MCF 10A (cell line): ENCODE results near the gene MIEF1. TPM values are rescaled to one million over a fixed set of nuclear protein-coding genes. Genes with fewer than 3 reads are reported as not detected.

ENCODE experiments used
- BruUV-seq: library from RNA; stranded (reverse); fragments of 400-500 nt; replicated peaks from 2 replicates; lab custom pipeline; 2021; lab: Mats Ljungman, UMichigan
- CTCF ChIA-PET: fragments of 300-600 bp; sonication (Branson Sonifier 250); formaldehyde crosslinking; extraction: SDS; loops from one replicate; lab custom pipeline; 2021; ENCODE audit warnings: antibody characterized with exemption, inconsistent platforms; lab: Yijun Ruan, JAX
- POLR2A ChIA-PET: fragments of 300-600, 350-650 bp; sonication (Branson Sonifier 250); formaldehyde crosslinking; extraction: SDS; loops from one replicate; lab custom pipeline; 2020; ENCODE audit warnings: antibody characterized with exemption, inconsistent platforms; lab: Yijun Ruan, JAX
- DNase-seq: peaks from one replicate; pipeline ENCODE4 v3.0.0-alpha.2; 2018; ENCODE audit not compliant: unreplicated experiment
- H3K27ac Mint-ChIP-seq: one replicate; pipeline ENCODE4 v1.8.0; 2022; ENCODE audit warnings: mild to moderate bottlenecking, low read depth, mixed read lengths; ENCODE audit not compliant: unreplicated experiment
- H3K27me3 Mint-ChIP-seq: one replicate; pipeline ENCODE4 v1.8.0; 2022; ENCODE audit warnings: mixed read lengths; ENCODE audit not compliant: insufficient read depth, unreplicated experiment
- H3K36me3 Mint-ChIP-seq: one replicate; pipeline ENCODE4 v1.8.0; 2022; ENCODE audit warnings: mild to moderate bottlenecking, moderate library complexity, mixed read lengths; ENCODE audit not compliant: insufficient read depth, unreplicated experiment
- H3K4me1 Mint-ChIP-seq: one replicate; pipeline ENCODE4 v1.8.0; 2022; ENCODE audit warnings: mixed read lengths; ENCODE audit not compliant: insufficient read depth, unreplicated experiment
- H3K4me3 Mint-ChIP-seq: one replicate; pipeline ENCODE4 v1.8.0; 2022; ENCODE audit warnings: mild to moderate bottlenecking, moderate library complexity, mixed read lengths; ENCODE audit not compliant: unreplicated experiment
- H3K9me3 Mint-ChIP-seq: one replicate; pipeline ENCODE4 v1.8.0; 2022; ENCODE audit warnings: mixed read lengths; ENCODE audit not compliant: unreplicated experiment
- CTCF ChIP-seq: fragments of 200-600 bp; IDR thresholded peaks from one replicate; pipeline ENCODE4 v1.8.0; 2022; ENCODE audit warnings: antibody characterized with exemption, mild to moderate bottlenecking; ENCODE audit not compliant: unreplicated experiment
- intact Hi-C: fragments of 100-400 bp; cut with micrococcal nuclease; formaldehyde crosslinking; loops from 2 replicates; pipeline ENCODE4 v1.14.1; 2022
- total RNA-seq: library from RNA; stranded (reverse); gene quantifications from 2 replicates; pipeline ENCODE4 v1.2.3, GENCODE V29; 2022

The MIEF1 gene
- total RNA-seq, 1 experiment from 2014 or later: 40.2 TPM

- no peak for DNase-seq
- H3K4me1 Mint-ChIP-seq: no peaks in the 10 kb centered on the region
- H3K9me3 Mint-ChIP-seq: no peaks in the 10 kb centered on the region
- no TSS peak for BruUV-seq
- H3K27me3 Mint-ChIP-seq: peaks cover 33% of the 10 kb centered on the region
- peak; percentile 39 for TF ChIP-seq CTCF
- ChIA-PET POLR2A (interaction anchor here (0.5 kb wide), 1 partner anchor 75 kb away, joined by 3 read pairs; no protein-coding TSS in a partner anchor), CTCF (interaction anchor here (0.7 to 1.0 kb wide), 4 partner anchors 46 to 770 kb away, joined by 3 read pairs; no protein-coding TSS in a partner anchor)
- no peak overlapping the region for H3K4me3 Mint-ChIP-seq
- no peaks in the 10 kb centered on the region for H3K36me3 Mint-ChIP-seq
- intact Hi-C loops: no loop called here
- H3K27ac Mint-ChIP-seq: no peak overlapping the region
These were observed 57.5 kb downstream of the MIEF1 start for GRCh38 chr22:39559456-39560105.

GRCh38 chr22:39560127-39560526 is 58.0 kb downstream of the MIEF1 start:
- Mint-ChIP-seq H3K4me3 (no peak overlapping the region), H3K9me3 (peaks cover 1% of the 10 kb centered on the region), H3K27me3 (peaks cover 33% of the 10 kb centered on the region), H3K4me1 (no peaks in the 10 kb centered on the region), H3K36me3 (no peaks in the 10 kb centered on the region), H3K27ac (no peak overlapping the region)
- BruUV-seq: no TSS peak
- intact Hi-C loops: no loop called here
- DNase-seq: no peak
- ChIA-PET CTCF (interaction anchor here (0.7 to 1.6 kb wide), 4 partner anchors 465 to 769 kb away, joined by 3 read pairs; no protein-coding TSS in a partner anchor), POLR2A (no interaction called here)
- no peak for TF ChIP-seq CTCF

GRCh38 chr22:39562839-39563489 is 60.9 kb downstream of the MIEF1 start:
- Mint-ChIP-seq H3K36me3 (no peaks in the 10 kb centered on the region), H3K27me3 (peaks cover 10% of the 10 kb centered on the region), H3K27ac (no peak overlapping the region), H3K4me1 (no peaks in the 10 kb centered on the region), H3K4me3 (no peak overlapping the region), H3K9me3 (peaks cover 10% of the 10 kb centered on the region)
- ChIA-PET CTCF (no interaction called here), POLR2A (no interaction called here)
- DNase-seq: no peak
- TF ChIP-seq CTCF: no peak
- no TSS peak for BruUV-seq
- intact Hi-C loops: no loop called here

GRCh38 chr22:39563571-39564428 is 61.7 kb downstream of the MIEF1 start:
- ChIA-PET POLR2A (no interaction called here), CTCF (no interaction called here)
- Mint-ChIP-seq H3K27me3 (peaks cover 10% of the 10 kb centered on the region), H3K4me3 (no peak overlapping the region), H3K36me3 (no peaks in the 10 kb centered on the region), H3K9me3 (peaks cover 10% of the 10 kb centered on the region), H3K27ac (no peak overlapping the region), H3K4me1 (no peaks in the 10 kb centered on the region)
- no peak for DNase-seq
- no peak for TF ChIP-seq CTCF
- no TSS peak for BruUV-seq
- intact Hi-C loops: no loop called here
